M059J (cell line): Measurements from ENCODE around the gene HIVEP1. TPM values are rescaled to one million over a fixed set of nuclear protein-coding genes. Genes with fewer than 3 reads are reported as not detected.

Source experiments
- DNase-seq: peaks from one replicate; pipeline ENCODE4 v3.0.0-alpha.2; 2012; ENCODE audit warnings: low read depth
- total RNA-seq: library from RNA; depleted of rRNA; stranded (reverse); fragments of >200 nt; shearing (Covaris generic); gene quantifications from 2 replicates; pipeline ENCODE4 v1.2.3, GENCODE V29; 2014

Gene HIVEP1
- total RNA-seq, 1 experiment from 2014 or later: 20.4 TPM

- peak; percentile 75 for DNase-seq
These were observed 17.1 kb upstream of the HIVEP1 start for GRCh38 chr6:11994875-11995461.

- no peak for DNase-seq
These were observed 15.4 kb upstream of the HIVEP1 start for GRCh38 chr6:11996751-11997150.

- DNase-seq: no peak
These were observed 12.9 kb upstream of the HIVEP1 start for GRCh38 chr6:11999246-11999645.

GRCh38 chr6:12000174-12000573, 11.9 kb upstream of the HIVEP1 start:
- DNase-seq: no peak

- no peak for DNase-seq
These were observed 11.0 kb upstream of the HIVEP1 start for GRCh38 chr6:12001004-12001705.

- DNase-seq: no peak
These were observed 10.2 kb upstream of the HIVEP1 start for GRCh38 chr6:12001706-12002435.

- no peak for DNase-seq
These were observed 4.6 kb upstream of the HIVEP1 start for GRCh38 chr6:12007473-12007872.

- no peak for DNase-seq
These were observed 4.2 kb upstream of the HIVEP1 start for GRCh38 chr6:12007887-12008286.

- DNase-seq: peak; percentile 87
These were observed 3.5 kb upstream of the HIVEP1 start for GRCh38 chr6:12008366-12009179.

GRCh38 chr6:12009180-12009685, 2.9 kb upstream of the HIVEP1 start:
- no peak for DNase-seq

- DNase-seq: peak; percentile 68
These were observed 2.1 kb upstream of the HIVEP1 start for GRCh38 chr6:12009876-12010634.

GRCh38 chr6:12010635-12011275, 1.4 kb upstream of the HIVEP1 start:
- DNase-seq: peak; percentile 85

- peak; percentile 98 for DNase-seq
These were observed 655 bp upstream of the HIVEP1 start for GRCh38 chr6:12011276-12012037.

GRCh38 chr6:12012558-12013306, 620 bp downstream of the HIVEP1 start:
- DNase-seq: peak; percentile 97

- DNase-seq: no peak
These were observed 1.2 kb downstream of the HIVEP1 start for GRCh38 chr6:12013307-12013719.

GRCh38 chr6:12014027-12014872, 2.1 kb downstream of the HIVEP1 start:
- peak; percentile 97 for DNase-seq

- DNase-seq: no peak
These were observed 2.7 kb downstream of the HIVEP1 start for GRCh38 chr6:12014873-12015149.

GRCh38 chr6:12017263-12017662, 5.2 kb downstream of the HIVEP1 start:
- no peak for DNase-seq
